NB4 (cell line): ENCODE measurements around the gene PEMT.

Experiments used
- MYC ChIP-seq: IDR thresholded peaks from 2 replicates; pipeline ENCODE4 v1.6.1; 2011; ENCODE audit warnings: low read depth, low read length
- POLR2A ChIP-seq: IDR thresholded peaks from 2 replicates; pipeline ENCODE4 v1.6.1; 2011; ENCODE audit warnings: mild to moderate bottlenecking; ENCODE audit not compliant: insufficient read length; ENCODE audit errors: extremely low read depth
- TF ChIP-seq, protein P1 (sequence below): IDR thresholded peaks from one replicate; pipeline ENCODE4 v1.5.1; 2012; ENCODE audit warnings: low read depth, low read length
- TF ChIP-seq, protein P2 (sequence below): IDR thresholded peaks from 2 replicates; pipeline ENCODE4 v1.6.1; 2011; ENCODE audit warnings: low read depth, low read length

GRCh38 chr17:17508646-17509591 is 82.6 kb downstream of the PEMT start:
- TF ChIP-seq, protein P1, sequence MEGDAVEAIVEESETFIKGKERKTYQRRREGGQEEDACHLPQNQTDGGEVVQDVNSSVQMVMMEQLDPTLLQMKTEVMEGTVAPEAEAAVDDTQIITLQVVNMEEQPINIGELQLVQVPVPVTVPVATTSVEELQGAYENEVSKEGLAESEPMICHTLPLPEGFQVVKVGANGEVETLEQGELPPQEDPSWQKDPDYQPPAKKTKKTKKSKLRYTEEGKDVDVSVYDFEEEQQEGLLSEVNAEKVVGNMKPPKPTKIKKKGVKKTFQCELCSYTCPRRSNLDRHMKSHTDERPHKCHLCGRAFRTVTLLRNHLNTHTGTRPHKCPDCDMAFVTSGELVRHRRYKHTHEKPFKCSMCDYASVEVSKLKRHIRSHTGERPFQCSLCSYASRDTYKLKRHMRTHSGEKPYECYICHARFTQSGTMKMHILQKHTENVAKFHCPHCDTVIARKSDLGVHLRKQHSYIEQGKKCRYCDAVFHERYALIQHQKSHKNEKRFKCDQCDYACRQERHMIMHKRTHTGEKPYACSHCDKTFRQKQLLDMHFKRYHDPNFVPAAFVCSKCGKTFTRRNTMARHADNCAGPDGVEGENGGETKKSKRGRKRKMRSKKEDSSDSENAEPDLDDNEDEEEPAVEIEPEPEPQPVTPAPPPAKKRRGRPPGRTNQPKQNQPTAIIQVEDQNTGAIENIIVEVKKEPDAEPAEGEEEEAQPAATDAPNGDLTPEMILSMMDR: no peak
- no peak for TF ChIP-seq POLR2A
- no peak for TF ChIP-seq MYC
- TF ChIP-seq, protein P2, sequence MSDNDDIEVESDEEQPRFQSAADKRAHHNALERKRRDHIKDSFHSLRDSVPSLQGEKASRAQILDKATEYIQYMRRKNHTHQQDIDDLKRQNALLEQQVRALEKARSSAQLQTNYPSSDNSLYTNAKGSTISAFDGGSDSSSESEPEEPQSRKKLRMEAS: no peak
